ENCODE results near the gene SLC44A4. TPM values are rescaled to one million over a fixed set of nuclear protein-coding genes. Genes with fewer than 3 reads are reported as not detected.

The SLC44A4 gene
- total and polyA plus RNA-seq, 2 of the 8 experiments (the other 6 are each of a cell fraction or from before 2014, with no cell fraction given): 4.8 to 7.0 TPM

- H2BK15ac ChIP-seq (ENCODE audit: low read length): no peak overlapping the region
- ChIA-PET CTCF (ENCODE audit: partially characterized antibody) (interaction anchor here (1.5 kb wide), 1 partner anchor 88 kb away, joined by 3 read pairs; no protein-coding TSS in a partner anchor), POLR2A (ENCODE audit: partially characterized antibody) (interaction anchor here (0.6 to 6.5 kb wide), 4 partner anchors 16 to 26 kb away, joined by 3 to 93 read pairs (median 8); no protein-coding TSS in a partner anchor)
- H2AFZ ChIP-seq (ENCODE audit: low read length): no peak overlapping the region
- peaks cover 0 to 12% (median 0%) of the 10 kb centered on the region in 4 experiments; a peak in 4 of 7 replicates for H3K4me1 ChIP-seq (replicated peaks in 1 of 4; ENCODE audit: control insufficient read depth in 3 of 4, insufficient read depth in 4 of 4, low read length in 3 of 4)
- no peak overlapping the region for H2BK5ac ChIP-seq (ENCODE audit: low read depth, low read length)
- H3K4ac ChIP-seq (replicated peaks; ENCODE audit: insufficient read length, low read depth, low read length): no peak overlapping the region
- no peak for FAIRE-seq
- no peak overlapping the region for H3K27ac ChIP-seq (ENCODE audit: low read depth, low read length)
- no peak overlapping the region for H4K91ac ChIP-seq (replicated peaks; ENCODE audit: insufficient read length, low read length)
- H2BK12ac ChIP-seq (ENCODE audit: low read depth, low read length): no peak overlapping the region
- no peak overlapping the region for H3K23ac ChIP-seq (ENCODE audit: insufficient read length)
- H4K5ac ChIP-seq (ENCODE audit: insufficient read length, low read depth, low read length): no peak overlapping the region
- no peak overlapping the region for H3K18ac ChIP-seq (ENCODE audit: extremely low read depth, low read length)
- H3K9ac ChIP-seq (replicated peaks in 1 of 4; ENCODE audit: extremely low read depth in 1 of 4, low read depth in 3 of 4, low read length in 3 of 4): no peak overlapping the region
- peaks cover 0 to 17% (median 3%) of the 10 kb centered on the region in 4 experiments; a peak in 5 of 8 replicates for H3K36me3 ChIP-seq (ENCODE audit: control insufficient read depth in 2 of 4, insufficient read depth in 4 of 4, low read length in 3 of 4)
- no peaks in the 10 kb centered on the region for H3K9me3 ChIP-seq (ENCODE audit: insufficient read depth in 2 of 2, low read depth in 1 of 2, low read length in 1 of 2)
- TF ChIP-seq ASH2L (IDR thresholded peaks at IDR 0.05; ENCODE audit: low read length): no peak
- TF ChIP-seq BACH1 (IDR thresholded peaks at IDR 0.05; ENCODE audit: low read length): no peak
- no peak for TF ChIP-seq TAF7 (optimal IDR thresholded peaks at IDR 0.05; ENCODE audit: borderline replicate concordance, low read depth, low read length)
- no peak for TF ChIP-seq ZNF274 (IDR thresholded peaks at IDR 0.05; ENCODE audit: borderline replicate concordance, extremely low read depth, low read length)
- TF ChIP-seq SP1 (IDR thresholded peaks at IDR 0.05; ENCODE audit: low read depth, low read length): no peak
- TF ChIP-seq RBBP5 (IDR thresholded peaks at IDR 0.05; ENCODE audit: borderline replicate concordance, low read depth, low read length): no peak
- TF ChIP-seq EP300 (IDR thresholded peaks at IDR 0.05; ENCODE audit: borderline replicate concordance in 1 of 2, low read depth in 2 of 2, low read length in 2 of 2): no peak
- no peak for TF ChIP-seq MAFK (IDR thresholded peaks at IDR 0.05; ENCODE audit: low read depth, low read length)
- TF ChIP-seq RNF2 (IDR thresholded peaks at IDR 0.05; ENCODE audit: borderline replicate concordance, low read depth, low read length, missing control alignments, poor library complexity, severe bottlenecking): no peak
- no peak for TF ChIP-seq RXRA (IDR thresholded peaks at IDR 0.05; ENCODE audit: insufficient read depth, low read depth, low read length)
- no peak for TF ChIP-seq NANOG (IDR thresholded peaks at IDR 0.05; ENCODE audit: insufficient read depth, low read depth, low read length, poor library complexity, severe bottlenecking)
- TF ChIP-seq CEBPB (IDR thresholded peaks at IDR 0.05; ENCODE audit: low read depth, low read length): no peak
- TF ChIP-seq KDM4A (IDR thresholded peaks at IDR 0.05; ENCODE audit: low read depth, low read length, severe bottlenecking): no peak
- H3K23me2 ChIP-seq (ENCODE audit: low read depth, low read length): peaks cover 8% of the 10 kb centered on the region; the same call in 1 of the 2 replicates
- no peak overlapping the region for H3K14ac ChIP-seq (ENCODE audit: insufficient read length)
- H3K79me2 ChIP-seq (ENCODE audit: control insufficient read depth in 1 of 2, insufficient read depth in 2 of 2, low read length in 2 of 2): no peaks in the 10 kb centered on the region
- H3K27me3 ChIP-seq (replicated peaks in 1 of 4; ENCODE audit: control insufficient read depth in 3 of 4, extremely low read depth in 1 of 4, insufficient read depth in 3 of 4, low read length in 3 of 4): 0 out of 7 replicates have a peak, but pooled peaks cover 0 to 3% (median 0%) of the 10 kb centered on the region in 4 experiments
- no peak overlapping the region for H2BK120ac ChIP-seq (replicated peaks; ENCODE audit: low read depth, low read length)
- WGBS, 2 experiments (ENCODE audit: extremely low coverage in 1 of 2, insufficient coverage in 1 of 2, insufficient read length in 1 of 2, insufficient replicate concordance in 2 of 2, low coverage in 1 of 2, low lambda C conversion rate in 2 of 2, missing lambda C conversion rate in 1 of 2): 92% methylated on average over 7 of the region's 7 CpGs; no CpG with 5 or more reads in 1 of the 2 experiments
- no peak overlapping the region for H2BK20ac ChIP-seq (ENCODE audit: low read length)
- 0 out of 2 replicates have a peak, but pooled peaks cover 2% of the 10 kb centered on the region for H3K79me1 ChIP-seq (ENCODE audit: low read depth, low read length)
- H3K4me2 ChIP-seq (ENCODE audit: insufficient read depth in 1 of 2, low read depth in 2 of 2, low read length in 2 of 2): no peak overlapping the region; a peak in 1 of 4 replicates
- no peaks in the 10 kb centered on the region for H4K20me1 ChIP-seq (replicated peaks in 1 of 2; ENCODE audit: control insufficient read depth in 1 of 2, insufficient read depth in 2 of 2, low read length in 2 of 2)
- H3K4me3 ChIP-seq (ENCODE audit: extremely low read depth in 1 of 4, insufficient read depth in 2 of 4, low read depth in 3 of 4, low read length in 4 of 4): no peak overlapping the region
- no peak overlapping the region for H3K56ac ChIP-seq (replicated peaks; ENCODE audit: insufficient read length, low read depth, low read length)
- H2AK5ac ChIP-seq (ENCODE audit: low read depth, low read length): no peak overlapping the region
- no peak overlapping the region for H4K8ac ChIP-seq (ENCODE audit: extremely low read depth, insufficient read depth, low read length)
- DNase-seq (ENCODE audit: low read depth in 1 of 2, low spot score in 2 of 2): no peak
These were observed 17.6 kb downstream of the SLC44A4 start for GRCh38 chr6:31861150-31861549.

Data from H1 (cell line).